VCaP (cell line): ENCODE data around the gene MYH16.
"Not testable (repeated sequence)": the region's sequence is repeated elsewhere in the genome, so short reads cannot be mapped to it uniquely, and the experiment has no call there.

ENCODE experiments used
- H3K27ac ChIP-seq: fragments of 450-650 bp; 2 replicates; pipeline ENCODE4 v1.5.1; 2017
- TF ChIP-seq, protein P1 (sequence below): fragments of 450-650 bp; conservative IDR thresholded peaks from 2 replicates; pipeline ENCODE4 v1.5.1; 2017; ENCODE audit warnings: mild to moderate bottlenecking, moderate library complexity

MYH16 gene

DNA sequence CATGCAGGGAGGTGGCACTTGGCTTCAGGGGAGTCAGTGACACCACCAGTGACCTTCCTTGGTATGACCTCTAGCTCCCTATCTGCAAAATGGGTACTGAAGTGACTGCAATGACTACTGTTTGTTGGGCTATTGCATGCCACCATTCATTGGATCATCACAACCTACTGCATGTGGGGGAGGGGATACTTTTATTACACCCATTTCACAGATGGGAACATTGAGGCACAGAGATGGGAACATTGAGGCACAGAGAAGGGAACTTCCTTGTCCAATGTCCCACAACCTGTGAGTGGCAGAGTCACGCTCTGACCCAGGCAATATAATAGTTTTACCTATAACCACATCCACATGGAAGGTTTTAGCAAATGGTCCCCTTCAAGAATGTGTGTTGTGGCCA is 12.2 kb upstream of the MYH16 start:
- TF ChIP-seq, protein P1, sequence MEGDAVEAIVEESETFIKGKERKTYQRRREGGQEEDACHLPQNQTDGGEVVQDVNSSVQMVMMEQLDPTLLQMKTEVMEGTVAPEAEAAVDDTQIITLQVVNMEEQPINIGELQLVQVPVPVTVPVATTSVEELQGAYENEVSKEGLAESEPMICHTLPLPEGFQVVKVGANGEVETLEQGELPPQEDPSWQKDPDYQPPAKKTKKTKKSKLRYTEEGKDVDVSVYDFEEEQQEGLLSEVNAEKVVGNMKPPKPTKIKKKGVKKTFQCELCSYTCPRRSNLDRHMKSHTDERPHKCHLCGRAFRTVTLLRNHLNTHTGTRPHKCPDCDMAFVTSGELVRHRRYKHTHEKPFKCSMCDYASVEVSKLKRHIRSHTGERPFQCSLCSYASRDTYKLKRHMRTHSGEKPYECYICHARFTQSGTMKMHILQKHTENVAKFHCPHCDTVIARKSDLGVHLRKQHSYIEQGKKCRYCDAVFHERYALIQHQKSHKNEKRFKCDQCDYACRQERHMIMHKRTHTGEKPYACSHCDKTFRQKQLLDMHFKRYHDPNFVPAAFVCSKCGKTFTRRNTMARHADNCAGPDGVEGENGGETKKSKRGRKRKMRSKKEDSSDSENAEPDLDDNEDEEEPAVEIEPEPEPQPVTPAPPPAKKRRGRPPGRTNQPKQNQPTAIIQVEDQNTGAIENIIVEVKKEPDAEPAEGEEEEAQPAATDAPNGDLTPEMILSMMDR: no peak
- H3K27ac ChIP-seq: no peak overlapping the region

DNA sequence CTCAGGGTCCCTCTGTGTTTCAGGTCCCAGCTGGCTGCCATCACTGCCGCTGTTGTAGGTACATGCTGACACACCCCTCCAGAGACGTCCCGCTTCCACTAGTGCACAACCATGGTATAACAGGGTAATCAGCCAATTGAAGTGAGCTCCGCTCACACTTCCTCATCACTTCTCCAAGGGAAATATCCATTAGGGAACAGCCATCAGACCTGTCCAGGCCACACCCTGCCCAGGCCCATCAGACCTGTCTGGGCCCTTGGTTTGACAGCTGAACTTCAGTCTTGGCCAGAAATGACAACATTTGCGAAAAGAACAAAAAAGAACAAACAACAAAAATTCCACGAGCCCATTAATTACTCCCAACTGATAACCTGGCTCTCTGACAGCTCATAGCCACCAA is 11.0 kb upstream of the MYH16 start:
- TF ChIP-seq, protein P1: no peak

DNA sequence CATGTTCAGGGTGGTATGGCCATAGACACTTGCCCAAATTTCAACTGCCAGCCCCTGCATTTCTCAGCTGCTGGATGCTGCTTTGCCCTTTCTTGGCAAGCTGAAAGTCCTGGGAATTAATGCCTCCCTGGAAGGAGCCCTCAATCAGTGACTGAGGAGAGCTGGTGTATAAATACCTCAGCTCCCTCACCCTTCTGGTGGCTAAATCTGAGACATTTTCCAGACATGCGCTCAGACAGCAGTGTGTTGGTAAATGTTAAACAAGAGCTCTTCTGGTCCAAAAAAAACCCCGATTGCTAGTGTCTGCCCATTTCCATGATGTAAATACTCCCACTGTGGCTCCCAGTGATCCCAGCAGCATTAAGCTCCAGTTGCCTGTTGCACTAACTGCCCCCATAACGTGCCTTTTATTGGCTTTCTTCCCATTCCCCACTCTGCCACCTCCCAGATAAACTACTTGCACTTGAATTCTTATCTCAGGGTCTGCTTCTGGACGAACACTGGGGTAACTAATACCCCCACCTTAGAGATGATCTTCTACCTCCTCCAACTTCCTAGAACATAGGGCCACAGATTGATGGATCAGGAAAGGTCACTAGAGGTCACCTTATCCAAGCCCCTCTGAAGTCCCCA is 6.7 kb upstream of the MYH16 start:
- TF ChIP-seq, protein P1: no peak

More for the DNA sequence above, 11.0 kb upstream of the MYH16 start:
- H3K27ac ChIP-seq: no peak overlapping the region

DNA sequence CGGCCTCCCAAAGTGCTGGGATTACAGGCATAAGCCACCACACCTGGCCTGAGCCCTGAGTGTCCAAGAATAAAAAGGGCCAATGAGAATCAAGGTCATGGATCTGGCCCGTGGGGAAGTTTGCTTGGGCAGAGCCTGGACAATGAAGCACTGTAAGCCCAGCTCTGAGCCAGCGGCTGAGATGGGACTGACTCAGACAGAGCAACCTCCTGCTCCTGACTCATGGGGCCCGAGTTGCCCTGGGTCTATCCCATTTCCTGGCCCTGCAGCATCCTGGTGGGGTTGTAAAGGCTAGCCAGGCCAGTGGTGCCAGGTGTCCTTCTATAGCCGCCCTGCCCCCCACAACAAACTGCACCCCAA is 5.2 kb upstream of the MYH16 start:
- peak overlapping the region; percentile 34 for H3K27ac ChIP-seq
- TF ChIP-seq, protein P1: no peak

More for the DNA sequence above, 6.7 kb upstream of the MYH16 start:
- H3K27ac ChIP-seq: no peak overlapping the region

DNA sequence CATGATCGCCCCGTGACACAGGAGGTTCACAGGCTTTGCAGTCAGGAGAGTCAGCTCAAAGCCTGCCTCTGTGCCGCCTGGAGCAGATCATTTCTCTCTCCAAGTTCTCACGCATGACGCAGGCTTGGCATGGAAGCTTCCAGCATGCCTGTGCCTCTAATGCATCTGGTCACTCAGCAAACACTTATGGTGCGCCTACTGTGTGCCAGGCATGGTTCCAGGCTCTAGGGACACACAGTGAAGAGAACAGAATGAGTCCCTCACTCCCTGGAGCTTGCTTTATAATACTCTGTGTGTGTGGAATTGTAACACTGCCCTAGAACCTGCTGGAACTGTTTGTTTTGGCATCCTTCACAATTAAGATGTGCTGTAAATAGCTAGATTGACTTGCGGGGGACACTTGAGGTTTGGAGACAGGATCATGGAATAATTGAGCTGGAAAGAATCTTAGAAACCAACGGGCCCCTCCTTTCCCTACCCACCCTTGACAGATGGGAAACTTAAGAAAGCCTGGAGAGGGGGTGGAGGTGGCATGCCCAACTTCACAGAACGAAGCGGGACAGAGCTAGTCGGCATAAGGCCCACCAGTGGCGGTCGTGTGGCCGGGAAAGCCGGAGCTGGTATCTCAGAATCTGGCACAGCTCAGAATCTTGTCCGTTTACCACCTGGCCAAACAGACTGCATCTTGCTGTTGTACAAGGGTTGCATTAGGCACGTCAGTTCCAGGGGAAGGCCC is 4.6 kb upstream of the MYH16 start:
- peak overlapping the region; percentile 34 for H3K27ac ChIP-seq
- TF ChIP-seq, protein P1: no peak

DNA sequence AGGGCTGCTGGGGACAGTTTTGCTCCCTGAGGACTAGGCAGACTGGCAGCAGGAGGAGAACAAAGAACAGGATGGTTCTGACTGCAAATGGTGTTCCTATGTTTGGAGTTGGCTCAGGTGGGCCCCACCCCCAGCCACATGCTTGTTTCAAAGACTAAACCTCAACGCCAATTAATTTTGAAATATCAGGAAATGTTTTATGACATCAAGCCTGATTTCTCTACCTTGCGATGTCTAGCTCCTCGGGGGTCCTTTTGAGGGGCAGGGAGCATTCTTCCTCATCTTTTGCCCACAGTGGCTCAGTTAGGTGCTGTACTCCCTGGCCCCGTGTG is 4.1 kb upstream of the MYH16 start:
- TF ChIP-seq, protein P1: no peak
- peak overlapping the region; percentile 34 for H3K27ac ChIP-seq

DNA sequence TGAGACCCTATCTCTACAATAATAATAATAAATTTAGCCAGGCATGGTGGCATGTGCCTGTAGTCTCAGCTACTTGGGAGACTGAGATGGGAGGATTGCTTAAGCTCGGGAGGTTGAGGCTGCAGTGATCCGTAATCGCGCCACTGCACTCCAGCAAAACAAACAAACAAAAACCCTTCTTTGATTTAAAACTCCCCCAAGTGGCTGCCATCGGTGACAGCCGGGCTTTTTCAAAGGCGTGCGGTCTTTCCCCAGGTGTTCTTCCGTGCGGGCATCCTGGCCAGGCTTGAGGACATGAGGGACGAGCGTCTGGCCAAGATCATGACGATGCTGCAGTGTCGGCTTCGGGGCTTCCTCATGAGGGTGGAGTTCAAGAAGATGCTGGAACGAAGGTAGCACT is 1.9 kb upstream of the MYH16 start:
- no peak overlapping the region for H3K27ac ChIP-seq
- TF ChIP-seq, protein P1: 0 out of 2 replicates have a peak, but pooled peaks have one; percentile 13

DNA sequence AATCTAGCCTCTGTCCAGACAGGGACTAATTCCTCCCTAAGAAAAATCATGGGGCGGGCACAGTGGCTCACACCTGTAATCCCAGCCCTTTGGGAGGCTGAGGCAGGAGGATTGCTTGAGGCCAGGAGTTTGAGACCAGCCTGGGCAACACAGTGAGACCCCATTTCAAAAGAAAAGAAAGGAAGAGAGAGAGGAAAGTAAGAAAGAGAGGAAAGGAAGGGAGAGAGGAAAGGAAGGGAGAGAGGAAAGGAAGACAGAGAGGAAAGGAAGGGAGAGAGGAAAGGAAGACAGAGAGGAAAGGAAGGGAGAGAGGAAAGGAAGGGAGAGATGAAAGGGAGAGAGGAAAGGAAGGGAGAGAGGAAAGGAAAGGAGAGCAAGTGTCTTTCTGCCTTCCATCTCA is 922 bp downstream of the MYH16 start:
- H3K27ac ChIP-seq: not testable (repeated sequence)

DNA sequence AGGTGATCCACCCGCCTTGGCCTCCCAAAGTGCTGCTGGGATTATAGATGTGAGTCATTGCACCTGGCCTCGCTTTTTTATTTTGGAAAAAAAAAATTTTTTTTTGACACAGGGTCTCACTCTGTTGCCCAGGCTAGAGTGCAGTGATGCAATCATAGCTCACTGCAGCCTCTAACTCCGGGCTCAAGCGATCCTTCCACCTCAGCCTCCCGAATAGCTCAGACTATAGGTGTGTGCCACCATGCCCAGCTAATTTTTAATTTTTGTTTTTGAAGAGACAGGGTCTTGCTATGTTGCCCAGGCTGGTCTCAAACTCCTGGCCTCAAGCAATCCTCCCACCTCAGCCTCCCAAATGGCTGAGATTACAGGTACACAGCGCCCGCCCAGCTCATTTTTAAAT is 2.3 kb downstream of the MYH16 start:
- H3K27ac ChIP-seq: not testable (repeated sequence)
